ENCODE results near the gene UBALD2. TPM values are rescaled to one million over a fixed set of nuclear protein-coding genes. Genes with fewer than 3 reads are reported as not detected.

Gene UBALD2
- total RNA-seq, 4 donors from 2014 or later = 7.9 to 27.2 (median 13.6) TPM

- DNase-seq = no peak
- intact Hi-C loops (cut with DNase I) = loop anchor here (2.0 kb wide), 1 partner anchor 158 kb away; no protein-coding TSS in a partner anchor
- Histone ChIP-seq H3K27ac (no peak overlapping the region), H3K36me3 (no peaks in the 10 kb centered on the region), H3K9me3 (no peaks in the 10 kb centered on the region), H3K4me3 (no peak overlapping the region), H3K27me3 (no peaks in the 10 kb centered on the region), H3K4me1 (peaks cover 11 to 51% (median 22%) of the 10 kb centered on the region in 3 donors)
- TF ChIP-seq POLR2A (IDR thresholded peaks at IDR 0.05) (no peak), CTCF (IDR thresholded peaks at IDR 0.05) (no peak)
- 86 to 100% methylated on average over 1 to 7 of the region's 19 CpGs for WGBS, 2 donors
Observed at GRCh38 chr17:76278268-76278908, 13.2 kb downstream of the UBALD2 start.

GRCh38 chr17:76278952-76279741 lies 14.0 kb downstream of the UBALD2 start:
- H3K9me3 ChIP-seq = no peaks in the 10 kb centered on the region
- peaks cover 11 to 44% (median 17%) of the 10 kb centered on the region in 3 donors for H3K4me1 ChIP-seq
- TF ChIP-seq CTCF (IDR thresholded peaks at IDR 0.05) (peak; percentile 93 to 99 (median 97)), POLR2A (IDR thresholded peaks at IDR 0.05) (no peak)
- no peak overlapping the region for H3K4me3 ChIP-seq
- intact Hi-C loops (cut with DNase I) = loop anchor here (2.0 kb wide), 1 partner anchor 158 kb away; no protein-coding TSS in a partner anchor
- H3K27ac ChIP-seq = no peak overlapping the region
- H3K27me3 ChIP-seq = no peaks in the 10 kb centered on the region
- no peaks in the 10 kb centered on the region for H3K36me3 ChIP-seq
- 44 to 56% methylated on average over 17 to 27 of the region's 28 CpGs for WGBS, 2 donors
- DNase-seq = peak; percentile 33

GRCh38 chr17:76279742-76280287 lies 14.7 kb downstream of the UBALD2 start:
- Histone ChIP-seq H3K4me1 (peaks cover 11 to 37% (median 13%) of the 10 kb centered on the region in 3 donors), H3K27me3 (no peaks in the 10 kb centered on the region), H3K36me3 (no peaks in the 10 kb centered on the region), H3K4me3 (no peak overlapping the region), H3K27ac (no peak overlapping the region), H3K9me3 (no peaks in the 10 kb centered on the region)
- DNase-seq = no peak
- 0 to 80% methylated on average over 1 to 4 of the region's 15 CpGs for WGBS, 2 donors
- intact Hi-C loops (cut with DNase I) = loop anchor here (2.0 to 10.0 kb wide), 2 partner anchors 159 to 265 kb away; no protein-coding TSS in a partner anchor
- peak in 1 of 6 experiments; percentile 0 for TF ChIP-seq CTCF (IDR thresholded peaks at IDR 0.05)
- no peak for TF ChIP-seq POLR2A (IDR thresholded peaks at IDR 0.05)

GRCh38 chr17:76280650-76281049 lies 15.5 kb downstream of the UBALD2 start:
- intact Hi-C loops (cut with DNase I) = loop anchor here (10.0 kb wide), 1 partner anchor 266 kb away; no protein-coding TSS in a partner anchor
- WGBS, 2 donors = 86 to 93% methylated on average over 2 to 3 of the region's 15 CpGs
- H3K4me3 ChIP-seq = no peak overlapping the region
- peaks cover 11 to 36% (median 13%) of the 10 kb centered on the region in 3 donors for H3K4me1 ChIP-seq
- no peak for DNase-seq
- no peaks in the 10 kb centered on the region for H3K27me3 ChIP-seq
- TF ChIP-seq CTCF (IDR thresholded peaks at IDR 0.05) (no peak), POLR2A (IDR thresholded peaks at IDR 0.05) (no peak)
- H3K36me3 ChIP-seq = no peaks in the 10 kb centered on the region
- no peaks in the 10 kb centered on the region for H3K9me3 ChIP-seq
- H3K27ac ChIP-seq = no peak overlapping the region

All from esophagus squamous epithelium (tissue), 5 donors.